Stimulated activated CD8-positive, alpha-beta memory T cell treated with anti-CD3 and anti-CD28 coated beads, Interleukin-4, amount 100 ng/mL, for 24 hours (primary cell): ENCODE data around the gene THEM5.

Experiments
- DNase-seq: peaks from one replicate; pipeline ENCODE4 v3.0.0-alpha.2; 2020; ENCODE audit warnings: low read depth

Gene THEM5

GRCh38 chr1:151819976-151820623, 33.4 kb downstream of the THEM5 start:
- DNase-seq = no peak

GRCh38 chr1:151819227-151819835, 34.2 kb downstream of the THEM5 start:
- no peak for DNase-seq

GRCh38 chr1:151817353-151817730, 36.2 kb downstream of the THEM5 start:
- DNase-seq = no peak

GRCh38 chr1:151816548-151817352, 36.8 kb downstream of the THEM5 start:
- no peak for DNase-seq

- no peak for DNase-seq
These were observed 37.7 kb downstream of the THEM5 start for GRCh38 chr1:151815716-151816327.

GRCh38 chr1:151814971-151815545, 38.5 kb downstream of the THEM5 start:
- no peak for DNase-seq

GRCh38 chr1:151814426-151814825, 39.1 kb downstream of the THEM5 start:
- no peak for DNase-seq

GRCh38 chr1:151813271-151813977, 40.1 kb downstream of the THEM5 start:
- no peak for DNase-seq

- DNase-seq = no peak
These were observed 42.3 kb downstream of the THEM5 start for GRCh38 chr1:151811181-151811580.

GRCh38 chr1:151809985-151810556, 43.4 kb downstream of the THEM5 start:
- DNase-seq = no peak

- no peak for DNase-seq
These were observed 44.1 kb downstream of the THEM5 start for GRCh38 chr1:151809290-151809984.

GRCh38 chr1:151807766-151808165, 45.7 kb downstream of the THEM5 start:
- DNase-seq = no peak

- DNase-seq = no peak
These were observed 46.4 kb downstream of the THEM5 start for GRCh38 chr1:151807131-151807530.

GRCh38 chr1:151806170-151806569, 47.3 kb downstream of the THEM5 start:
- DNase-seq = no peak

GRCh38 chr1:151805066-151805820, 48.3 kb downstream of the THEM5 start, which contains the start of gene LINGO4:
LINGO4 (minus strand) TSS chr1:151805419; CDS start chr1:151802704, 2,715 bp downstream.
- DNase-seq = no peak

- DNase-seq = no peak
These were observed 49.6 kb downstream of the THEM5 start for GRCh38 chr1:151803915-151804314.

- DNase-seq = no peak
These were observed 50.3 kb downstream of the THEM5 start for GRCh38 chr1:151803164-151803563.

GRCh38 chr1:151802372-151802771, 51.1 kb downstream of the THEM5 start:
- no peak for DNase-seq

GRCh38 chr1:151801846-151802245, 51.7 kb downstream of the THEM5 start:
- DNase-seq = no peak

- no peak for DNase-seq
These were observed 52.1 kb downstream of the THEM5 start for GRCh38 chr1:151801310-151801820.
